Stimulated activated CD8-positive, alpha-beta memory T cell treated with anti-CD3 and anti-CD28 coated beads, Interleukin-7, amount 100 ng/mL, for 1 hour (primary cell): ENCODE measurements around the gene PRKCA.

Experiments
- DNase-seq, 2 donors: peaks; one replicate each; pipeline ENCODE4 v3.0.0-alpha.2; 2020; ENCODE audit warnings: low read depth in 2 of 2

Gene PRKCA

GRCh38 chr17:66574123-66574522 is 271.7 kb downstream of the PRKCA start:
- DNase-seq = no peak

GRCh38 chr17:66576473-66576872 is 274.1 kb downstream of the PRKCA start:
- DNase-seq = no peak

- no peak for DNase-seq
Measured at GRCh38 chr17:66577041-66577440, 274.6 kb downstream of the PRKCA start.

GRCh38 chr17:66578781-66579489 is 276.5 kb downstream of the PRKCA start:
- DNase-seq = no peak

GRCh38 chr17:66579556-66579955 is 277.1 kb downstream of the PRKCA start:
- no peak for DNase-seq

GRCh38 chr17:66580184-66580955 is 278.0 kb downstream of the PRKCA start:
- DNase-seq = no peak

- DNase-seq = no peak
Measured at GRCh38 chr17:66580956-66581391, 278.6 kb downstream of the PRKCA start.

- DNase-seq = no peak
Measured at GRCh38 chr17:66582373-66583111, 280.1 kb downstream of the PRKCA start.

GRCh38 chr17:66583112-66583748 is 280.8 kb downstream of the PRKCA start:
- no peak for DNase-seq

- no peak for DNase-seq
Measured at GRCh38 chr17:66584927-66585326, 282.5 kb downstream of the PRKCA start.

GRCh38 chr17:66585472-66585871 is 283.1 kb downstream of the PRKCA start:
- DNase-seq = no peak

- no peak for DNase-seq
Measured at GRCh38 chr17:66589892-66590291, 287.5 kb downstream of the PRKCA start.

GRCh38 chr17:66593116-66593515 is 290.7 kb downstream of the PRKCA start:
- DNase-seq = no peak

- DNase-seq = no peak
Measured at GRCh38 chr17:66595893-66596292, 293.5 kb downstream of the PRKCA start.

- DNase-seq = no peak
Measured at GRCh38 chr17:66602659-66603384, 300.4 kb downstream of the PRKCA start.

GRCh38 chr17:66604376-66604775 is 302.0 kb downstream of the PRKCA start:
- DNase-seq = no peak

GRCh38 chr17:66605541-66605940 is 303.1 kb downstream of the PRKCA start:
- DNase-seq = no peak

GRCh38 chr17:66610361-66611133 is 308.1 kb downstream of the PRKCA start:
- no peak for DNase-seq

- DNase-seq = no peak
Measured at GRCh38 chr17:66611397-66611796, 309.0 kb downstream of the PRKCA start.

GRCh38 chr17:66612993-66613392 is 310.6 kb downstream of the PRKCA start:
- no peak for DNase-seq

- DNase-seq = no peak
Measured at GRCh38 chr17:66614469-66614868, 312.1 kb downstream of the PRKCA start.
